ENCODE results near the gene UHRF1.

Gene UHRF1

GRCh38 chr19:4969772-4970531, 60.7 kb downstream of the UHRF1 start:
- DNase-seq (ENCODE audit: low read depth): no peak
- TF ChIP-seq CTCF (IDR thresholded peaks at IDR 0.05; ENCODE audit: control insufficient read depth, insufficient read depth, low read depth, low read length, missing control alignments): no peak
- peak overlapping the region; percentile 76 for H3K4me3 ChIP-seq (ENCODE audit: control insufficient read depth, low read depth, low read length)

- no peak for TF ChIP-seq CTCF (IDR thresholded peaks at IDR 0.05; ENCODE audit: control insufficient read depth, insufficient read depth, low read depth, low read length, missing control alignments)
- H3K4me3 ChIP-seq (ENCODE audit: control insufficient read depth, low read depth, low read length): peak overlapping the region; percentile 76
- no peak for DNase-seq (ENCODE audit: low read depth)
Observed at GRCh38 chr19:4970558-4971423, 61.5 kb downstream of the UHRF1 start.

- H3K4me3 ChIP-seq (ENCODE audit: control insufficient read depth, low read depth, low read length): peak overlapping the region; percentile 76
- no peak for TF ChIP-seq CTCF (IDR thresholded peaks at IDR 0.05; ENCODE audit: control insufficient read depth, insufficient read depth, low read depth, low read length, missing control alignments)
- DNase-seq (ENCODE audit: low read depth): no peak
Observed at GRCh38 chr19:4971424-4971793, 62.1 kb downstream of the UHRF1 start.

GRCh38 chr19:4971816-4972495, 62.7 kb downstream of the UHRF1 start:
- H3K4me3 ChIP-seq (ENCODE audit: control insufficient read depth, low read depth, low read length): peak overlapping the region; percentile 76
- no peak for TF ChIP-seq CTCF (IDR thresholded peaks at IDR 0.05; ENCODE audit: control insufficient read depth, insufficient read depth, low read depth, low read length, missing control alignments)

GRCh38 chr19:4972509-4973230, 63.4 kb downstream of the UHRF1 start:
- TF ChIP-seq CTCF (IDR thresholded peaks at IDR 0.05; ENCODE audit: control insufficient read depth, insufficient read depth, low read depth, low read length, missing control alignments): no peak
- H3K4me3 ChIP-seq (ENCODE audit: control insufficient read depth, low read depth, low read length): no peak overlapping the region
- DNase-seq (ENCODE audit: low read depth): no peak

More at GRCh38 chr19:4971816-4972495, 62.7 kb downstream of the UHRF1 start:
- no peak for DNase-seq (ENCODE audit: low read depth)
